Measurements from ENCODE around the gene CDY2B. TPM values are rescaled to one million over a fixed set of nuclear protein-coding genes. Genes with fewer than 3 reads are reported as not detected.
"Not testable (repeated sequence)": the region's sequence is repeated elsewhere in the genome, so short reads cannot be mapped to it uniquely, and the experiment has no call there.

CDY2B gene
- total RNA-seq, result not detected

- H3K4me1 ChIP-seq; H3K9me3 ChIP-seq; H3K36me3 ChIP-seq; DNase-seq; intact Hi-C loops (cut with DNase I; ENCODE audit: low total_unique reads); H3K27ac ChIP-seq; H3K4me3 ChIP-seq; H3K27me3 ChIP-seq: not testable (repeated sequence)
These were observed at the start of gene CDY2B for GRCh38 chrY:17880120-17880519. Gene CDY2B (minus strand): TSS chrY:17880220. CDS start chrY:17879892, 328 bp downstream.

- H3K27me3 ChIP-seq; H3K36me3 ChIP-seq; intact Hi-C loops (cut with DNase I; ENCODE audit: low total_unique reads); H3K27ac ChIP-seq; DNase-seq; H3K4me3 ChIP-seq; H3K4me1 ChIP-seq; H3K9me3 ChIP-seq: not testable (repeated sequence)
These were observed 28.0 kb upstream of the CDY2B start for GRCh38 chrY:17908009-17908408.

- H3K36me3 ChIP-seq; H3K4me3 ChIP-seq; H3K9me3 ChIP-seq; H3K27ac ChIP-seq; H3K27me3 ChIP-seq; intact Hi-C loops (cut with DNase I; ENCODE audit: low total_unique reads); H3K4me1 ChIP-seq; DNase-seq: not testable (repeated sequence)
These were observed 27.3 kb upstream of the CDY2B start for GRCh38 chrY:17907351-17907750.

GRCh38 chrY:17881697-17882096, 1.7 kb upstream of the CDY2B start:
- H3K27me3 ChIP-seq; intact Hi-C loops (cut with DNase I; ENCODE audit: low total_unique reads); DNase-seq; H3K27ac ChIP-seq; H3K4me3 ChIP-seq; H3K9me3 ChIP-seq; H3K36me3 ChIP-seq; H3K4me1 ChIP-seq: not testable (repeated sequence)

- H3K27ac ChIP-seq; H3K36me3 ChIP-seq; H3K27me3 ChIP-seq; H3K4me1 ChIP-seq; DNase-seq; H3K9me3 ChIP-seq; intact Hi-C loops (cut with DNase I; ENCODE audit: low total_unique reads); H3K4me3 ChIP-seq: not testable (repeated sequence)
These were observed 3.3 kb downstream of the CDY2B start for GRCh38 chrY:17876767-17877166.

- DNase-seq; H3K27me3 ChIP-seq; H3K4me3 ChIP-seq; H3K9me3 ChIP-seq; H3K36me3 ChIP-seq; H3K4me1 ChIP-seq; H3K27ac ChIP-seq; intact Hi-C loops (cut with DNase I; ENCODE audit: low total_unique reads): not testable (repeated sequence)
These were observed 4.6 kb downstream of the CDY2B start for GRCh38 chrY:17875401-17875800.

GRCh38 chrY:17871194-17871903, 8.7 kb downstream of the CDY2B start:
- intact Hi-C loops (cut with DNase I; ENCODE audit: low total_unique reads); H3K4me3 ChIP-seq; H3K27ac ChIP-seq; H3K4me1 ChIP-seq; H3K36me3 ChIP-seq; H3K27me3 ChIP-seq; H3K9me3 ChIP-seq; DNase-seq: not testable (repeated sequence)

GRCh38 chrY:17870737-17871136, 9.3 kb downstream of the CDY2B start:
- H3K27ac ChIP-seq; H3K9me3 ChIP-seq; H3K27me3 ChIP-seq; H3K4me1 ChIP-seq; intact Hi-C loops (cut with DNase I; ENCODE audit: low total_unique reads); H3K4me3 ChIP-seq; H3K36me3 ChIP-seq; DNase-seq: not testable (repeated sequence)

GRCh38 chrY:17867850-17868249, 12.2 kb downstream of the CDY2B start:
- DNase-seq; H3K4me1 ChIP-seq; H3K27me3 ChIP-seq; H3K36me3 ChIP-seq; H3K27ac ChIP-seq; H3K4me3 ChIP-seq; intact Hi-C loops (cut with DNase I; ENCODE audit: low total_unique reads); H3K9me3 ChIP-seq: not testable (repeated sequence)

GRCh38 chrY:17860634-17861033, 19.4 kb downstream of the CDY2B start:
- H3K27me3 ChIP-seq; intact Hi-C loops (cut with DNase I; ENCODE audit: low total_unique reads); H3K27ac ChIP-seq; H3K4me3 ChIP-seq; DNase-seq; H3K4me1 ChIP-seq; H3K36me3 ChIP-seq; H3K9me3 ChIP-seq: not testable (repeated sequence)

- DNase-seq; intact Hi-C loops (cut with DNase I; ENCODE audit: low total_unique reads): not testable (repeated sequence)
These were observed 22.8 kb downstream of the CDY2B start for GRCh38 chrY:17856963-17857848.

GRCh38 chrY:17856508-17856907, 23.5 kb downstream of the CDY2B start:
- DNase-seq; H3K27me3 ChIP-seq; intact Hi-C loops (cut with DNase I; ENCODE audit: low total_unique reads); H3K4me3 ChIP-seq; H3K36me3 ChIP-seq; H3K27ac ChIP-seq; H3K9me3 ChIP-seq; H3K4me1 ChIP-seq: not testable (repeated sequence)

More at GRCh38 chrY:17856963-17857848, 22.8 kb downstream of the CDY2B start:
- H3K4me1 ChIP-seq, H3K9me3 ChIP-seq, H3K27me3 ChIP-seq, H3K27ac ChIP-seq, H3K4me3 ChIP-seq, H3K36me3 ChIP-seq: not testable (repeated sequence)

GRCh38 chrY:17849131-17849530, 30.9 kb downstream of the CDY2B start:
- H3K4me3 ChIP-seq; H3K27ac ChIP-seq; intact Hi-C loops (cut with DNase I; ENCODE audit: low total_unique reads); H3K4me1 ChIP-seq; H3K27me3 ChIP-seq; DNase-seq; H3K36me3 ChIP-seq; H3K9me3 ChIP-seq: not testable (repeated sequence)

Data from uterus (tissue), 4 donors.